ENCODE data around the gene SCARF2. TPM values are rescaled to one million over a fixed set of nuclear protein-coding genes. Genes with fewer than 3 reads are reported as not detected.

Gene SCARF2
- total RNA-seq, 1 experiment from 2014 or later, result 10.8 TPM

DNA sequence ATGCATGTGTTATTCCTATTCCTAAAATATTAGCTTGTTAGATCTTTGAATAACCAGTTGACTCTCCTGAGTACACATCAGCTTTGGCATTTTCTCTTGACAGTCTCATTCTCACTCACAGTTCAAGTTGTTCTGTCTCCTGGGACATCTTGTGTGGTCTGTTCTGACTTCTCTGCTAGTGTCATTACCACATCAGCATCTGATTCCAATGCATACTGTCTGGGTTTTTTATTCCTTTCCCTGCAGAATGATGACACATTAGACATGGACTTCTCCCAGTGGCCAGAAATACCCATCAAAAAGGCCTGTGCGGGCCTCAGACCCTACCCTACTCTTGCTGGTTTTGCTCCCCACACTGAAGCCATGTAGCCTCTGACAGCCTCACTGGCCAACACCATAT, 41.0 kb downstream of the SCARF2 start:
- no peak overlapping the region for H3K9ac ChIP-seq (ENCODE audit: extremely low read depth, insufficient read length, low read length)
- H2BK20ac ChIP-seq (ENCODE audit: low read depth, low read length, poor library complexity, severe bottlenecking), result no peak overlapping the region
- H2AK5ac ChIP-seq (ENCODE audit: insufficient read length, low read length), result no peak overlapping the region
- no peak for TF ChIP-seq CTCF (conservative IDR thresholded peaks at IDR 0.05)
- H4K91ac ChIP-seq (ENCODE audit: insufficient read length, low read depth, low read length), result no peak overlapping the region
- no peak overlapping the region for H4K8ac ChIP-seq (replicated peaks; ENCODE audit: insufficient read length, low read depth, low read length)
- H3K4me1 Mint-ChIP-seq, result peaks cover 20 to 22% of the 10 kb centered on the region in 2 experiments
- no peak overlapping the region for H2BK5ac ChIP-seq (ENCODE audit: insufficient read length, low read length)
- H3K27me3 Mint-ChIP-seq (ENCODE audit: low read depth), result peaks cover 2% of the 10 kb centered on the region
- H3K23ac ChIP-seq (ENCODE audit: insufficient read length, low read depth, low read length), result no peak overlapping the region
- no peak overlapping the region for H3K27ac ChIP-seq (ENCODE audit: insufficient read length, low read depth, low read length)
- no peaks in the 10 kb centered on the region for H3K9me3 ChIP-seq (ENCODE audit: control insufficient read depth, low read depth, low read length)
- no peak for DNase-seq
- H3K36me3 Mint-ChIP-seq (ENCODE audit: insufficient read depth in 1 of 3, low read depth in 3 of 3), result peaks cover 10 to 24% (median 22%) of the 10 kb centered on the region in 3 experiments
- H2BK120ac ChIP-seq (ENCODE audit: low read depth, low read length, poor library complexity, severe bottlenecking), result no peak overlapping the region
- no peak overlapping the region for H3K4me2 ChIP-seq (ENCODE audit: insufficient read depth, insufficient read length, low read length)
- H3K56ac ChIP-seq (ENCODE audit: insufficient read length, low read depth, low read length), result no peak overlapping the region
- H4K5ac ChIP-seq (ENCODE audit: insufficient read length, low read depth, low read length), result no peak overlapping the region
- WGBS (ENCODE audit: extremely low coverage, insufficient read length, low lambda C conversion rate), result no CpG with 5 or more reads among the region's 1 CpG
- no peaks in the 10 kb centered on the region for H3K9me3 Mint-ChIP-seq
- H3K18ac ChIP-seq (ENCODE audit: insufficient read length, low read depth, low read length), result no peak overlapping the region
- no peaks in the 10 kb centered on the region for H4K20me1 ChIP-seq (ENCODE audit: control insufficient read depth, insufficient read depth, insufficient read length)
- H3K4me1 ChIP-seq (ENCODE audit: insufficient read depth, low read length), result peaks cover 8% of the 10 kb centered on the region; the same call in 1 of the 2 replicates
- H2BK15ac ChIP-seq (ENCODE audit: low read depth, low read length), result no peak overlapping the region
- no peak overlapping the region for H2BK12ac ChIP-seq (ENCODE audit: insufficient read length, low read depth, low read length)
- H3K79me1 ChIP-seq (ENCODE audit: insufficient read depth, low read depth, low read length, poor library complexity, severe bottlenecking), result peaks cover 2% of the 10 kb centered on the region
- H3T11ph ChIP-seq (ENCODE audit: low read length), result no peak overlapping the region
- no peaks in the 10 kb centered on the region for H3K27me3 ChIP-seq (ENCODE audit: insufficient read depth, low read length)
- H3K27ac Mint-ChIP-seq, result no peak overlapping the region
- peaks cover 7% of the 10 kb centered on the region; the same call in 1 of the 2 replicates for H3K79me2 ChIP-seq (ENCODE audit: insufficient read depth, low read length)
- no peak overlapping the region; a peak in 1 of 5 replicates for H3K4me3 Mint-ChIP-seq
- peaks cover 4% of the 10 kb centered on the region for H3K23me2 ChIP-seq (ENCODE audit: insufficient read length, low read depth, low read length, poor library complexity, severe bottlenecking)
- no peak overlapping the region for H3K4ac ChIP-seq (ENCODE audit: low read depth, low read length)
- H2AFZ ChIP-seq (ENCODE audit: low read length), result no peak overlapping the region
- no peak overlapping the region for H3K14ac ChIP-seq (ENCODE audit: insufficient read depth, low read length)
